ENCODE measurements around the gene TTC19. TPM values are rescaled to one million over a fixed set of nuclear protein-coding genes. Genes with fewer than 3 reads are reported as not detected.

Gene TTC19
- total RNA-seq, 1 donor from 2014 or later = 35.3 TPM

- H3K27me3 Mint-ChIP-seq (ENCODE audit: low read depth) = no peaks in the 10 kb centered on the region
- no peaks in the 10 kb centered on the region for H3K9me3 Mint-ChIP-seq
- peaks cover 24% of the 10 kb centered on the region for H3K4me1 Mint-ChIP-seq (ENCODE audit: low read depth)
- no peak overlapping the region for H3K27ac Mint-ChIP-seq
- no peak overlapping the region for H3K4me3 Mint-ChIP-seq (ENCODE audit: low read depth)
- peaks cover 80% of the 10 kb centered on the region for H3K36me3 Mint-ChIP-seq (ENCODE audit: low read depth)
- no peak for DNase-seq (ENCODE audit: low spot score)
- intact Hi-C loops (cut with micrococcal nuclease) = no loop called here
Observed at GRCh38 chr17:16023881-16024280, 24.3 kb downstream of the TTC19 start.

- no peak overlapping the region for H3K4me3 Mint-ChIP-seq (ENCODE audit: low read depth)
- H3K27me3 Mint-ChIP-seq (ENCODE audit: low read depth) = no peaks in the 10 kb centered on the region
- H3K27ac Mint-ChIP-seq = no peak overlapping the region
- H3K9me3 Mint-ChIP-seq = no peaks in the 10 kb centered on the region
- peaks cover 24% of the 10 kb centered on the region for H3K4me1 Mint-ChIP-seq (ENCODE audit: low read depth)
- DNase-seq (ENCODE audit: low spot score) = no peak
- H3K36me3 Mint-ChIP-seq (ENCODE audit: low read depth) = peaks cover 84% of the 10 kb centered on the region
- intact Hi-C loops (cut with micrococcal nuclease) = no loop called here
Observed at GRCh38 chr17:16025202-16025601, 25.6 kb downstream of the TTC19 start.

- Mint-ChIP-seq H3K4me1 (ENCODE audit: low read depth) (peaks cover 31% of the 10 kb centered on the region), H3K9me3 (no peaks in the 10 kb centered on the region), H3K4me3 (ENCODE audit: low read depth) (no peak overlapping the region), H3K27ac (peak overlapping the region; percentile 91), H3K27me3 (ENCODE audit: low read depth) (no peaks in the 10 kb centered on the region), H3K36me3 (ENCODE audit: low read depth) (peaks cover 87% of the 10 kb centered on the region)
- intact Hi-C loops (cut with micrococcal nuclease) = loop anchor here (2.0 kb wide), 1 partner anchor 70 kb away; no protein-coding TSS in a partner anchor
- no peak for DNase-seq (ENCODE audit: low spot score)
Observed at GRCh38 chr17:16026895-16027294, 27.3 kb downstream of the TTC19 start.

DNA sequence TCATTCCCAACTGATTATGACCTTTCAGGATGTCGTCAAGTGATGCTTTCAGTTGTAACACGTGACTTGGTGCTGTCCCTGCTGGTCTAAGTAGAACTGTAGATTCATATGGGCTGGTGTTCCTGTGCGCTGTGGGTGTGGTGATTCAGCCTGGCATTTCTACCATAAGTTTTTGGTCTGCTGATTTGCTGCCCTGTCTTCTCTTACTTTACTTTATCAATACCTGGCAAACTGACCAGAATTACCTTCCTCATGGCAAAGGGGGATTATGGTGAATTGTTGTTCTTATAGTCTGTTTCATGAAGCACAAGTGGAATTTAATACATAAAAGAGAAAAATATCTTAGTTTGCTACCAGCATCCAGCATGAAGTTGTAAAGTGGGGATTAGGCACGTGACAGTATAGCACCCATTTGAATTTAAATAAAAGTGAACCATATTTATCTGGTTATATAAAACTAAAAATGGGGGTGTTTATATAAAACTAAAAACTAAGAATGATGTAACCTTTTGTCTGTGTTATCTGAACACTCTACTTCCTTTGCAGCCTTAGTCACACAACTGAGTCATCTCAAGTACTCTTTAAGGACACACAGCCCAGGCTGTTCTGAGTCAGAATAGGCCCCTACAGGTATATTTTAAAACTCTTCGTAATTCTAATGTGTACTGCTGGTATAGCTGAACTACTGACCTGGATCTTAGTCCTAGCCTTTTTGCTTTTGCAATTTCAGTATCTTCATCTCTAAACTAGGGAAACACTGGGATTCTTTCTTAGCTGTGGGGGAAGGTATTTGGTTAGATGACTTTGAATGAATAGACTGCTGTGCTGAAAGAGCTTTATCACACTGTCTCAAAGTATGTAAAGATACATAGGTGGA is 28.3 kb downstream of the TTC19 start:
- Mint-ChIP-seq H3K36me3 (ENCODE audit: low read depth) (peaks cover 89% of the 10 kb centered on the region), H3K4me1 (ENCODE audit: low read depth) (peaks cover 29% of the 10 kb centered on the region), H3K9me3 (no peaks in the 10 kb centered on the region), H3K27ac (peak overlapping the region; percentile 91), H3K4me3 (ENCODE audit: low read depth) (peak overlapping the region; percentile 60), H3K27me3 (ENCODE audit: low read depth) (no peaks in the 10 kb centered on the region)
- peak; percentile 15 for DNase-seq (ENCODE audit: low spot score)
- intact Hi-C loops (cut with micrococcal nuclease) = loop anchor here (1.0 to 2.0 kb wide), 3 partner anchors 21 to 189 kb away; partner anchors contain the start of gene PIGL

GRCh38 chr17:16033729-16034349 is 34.2 kb downstream of the TTC19 start:
- Mint-ChIP-seq H3K27me3 (ENCODE audit: low read depth) (no peaks in the 10 kb centered on the region), H3K4me3 (ENCODE audit: low read depth) (no peak overlapping the region), H3K36me3 (ENCODE audit: low read depth) (peaks cover 91% of the 10 kb centered on the region), H3K4me1 (ENCODE audit: low read depth) (peaks cover 31% of the 10 kb centered on the region), H3K9me3 (no peaks in the 10 kb centered on the region), H3K27ac (no peak overlapping the region)
- no peak for DNase-seq (ENCODE audit: low spot score)
- intact Hi-C loops (cut with micrococcal nuclease) = no loop called here

DNA sequence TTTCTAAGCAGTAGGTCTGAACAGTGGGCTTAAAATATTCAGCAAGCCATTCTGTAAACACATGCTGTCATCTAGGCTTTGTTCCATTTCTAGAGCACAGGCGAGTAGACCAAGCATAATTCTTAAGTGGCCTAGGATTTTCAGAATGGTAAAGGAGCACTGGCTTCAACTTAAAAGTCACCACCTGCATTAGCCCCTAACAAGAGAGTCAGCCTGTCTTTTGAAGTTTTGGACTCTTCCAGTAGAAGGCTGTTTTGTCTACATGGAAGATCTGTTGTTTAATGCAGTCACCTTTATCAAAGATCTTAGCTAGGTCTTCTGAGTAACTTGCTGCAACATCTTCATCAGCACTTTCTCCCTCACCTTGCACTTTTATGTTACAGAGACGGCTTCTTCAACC is 36.6 kb downstream of the TTC19 start:
- intact Hi-C loops (cut with micrococcal nuclease) = no loop called here
- Mint-ChIP-seq H3K9me3 (no peaks in the 10 kb centered on the region), H3K27ac (no peak overlapping the region), H3K27me3 (ENCODE audit: low read depth) (no peaks in the 10 kb centered on the region), H3K4me3 (ENCODE audit: low read depth) (no peak overlapping the region), H3K36me3 (ENCODE audit: low read depth) (peaks cover 87% of the 10 kb centered on the region), H3K4me1 (ENCODE audit: low read depth) (peaks cover 24% of the 10 kb centered on the region)
- DNase-seq (ENCODE audit: low spot score) = no peak

DNA sequence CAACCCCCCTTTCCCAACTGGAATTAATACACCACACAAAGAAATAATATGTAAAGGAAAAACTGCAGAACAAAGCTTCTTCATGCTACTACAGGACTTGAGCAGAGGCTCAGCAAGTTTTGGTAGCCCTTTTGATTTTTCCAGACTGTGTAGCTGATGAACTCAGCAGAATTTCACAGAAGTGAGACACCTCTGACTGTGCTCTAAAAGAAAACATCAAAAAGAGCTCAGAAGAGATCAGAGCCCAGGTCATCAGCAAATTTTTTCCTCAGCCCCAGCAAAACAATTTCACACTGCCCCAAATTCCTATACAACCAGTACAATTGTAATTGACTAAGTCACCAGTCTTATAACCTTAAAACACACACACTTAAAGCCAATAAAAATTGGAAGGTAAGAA is 38.0 kb downstream of the TTC19 start:
- no peak overlapping the region for H3K4me3 Mint-ChIP-seq (ENCODE audit: low read depth)
- peak overlapping the region; percentile 72 for H3K27ac Mint-ChIP-seq

DNA sequence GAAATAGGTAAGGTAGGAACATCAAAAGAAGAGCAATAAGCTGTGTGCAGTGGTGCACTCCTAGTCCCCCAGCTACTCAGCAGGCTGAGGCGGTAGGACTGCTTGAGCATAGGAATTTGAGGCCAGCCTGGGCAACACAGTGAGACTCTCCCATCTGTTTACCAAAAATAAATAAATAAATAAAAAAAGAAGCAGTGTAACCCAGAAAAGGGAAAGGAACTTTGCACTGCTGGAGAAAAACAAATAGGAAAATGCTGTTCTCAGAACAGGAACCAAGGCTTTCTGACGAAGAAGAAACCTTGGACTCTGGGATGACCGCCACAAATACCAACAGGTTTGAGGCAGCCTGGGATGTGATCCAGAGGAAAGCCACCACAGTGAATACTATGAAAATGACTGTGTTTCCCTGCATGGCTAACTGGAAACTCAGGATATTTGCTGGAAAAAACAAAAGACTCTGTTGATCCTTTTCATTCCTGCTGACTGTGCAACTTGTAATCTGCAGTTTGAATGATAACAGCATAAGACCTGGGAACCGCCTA is 41.2 kb downstream of the TTC19 start:
- no peaks in the 10 kb centered on the region for H3K9me3 Mint-ChIP-seq
- H3K36me3 Mint-ChIP-seq (ENCODE audit: low read depth) = peaks cover 77% of the 10 kb centered on the region
- no peak overlapping the region for H3K27ac Mint-ChIP-seq
- intact Hi-C loops (cut with micrococcal nuclease) = no loop called here
- no peak overlapping the region for H3K4me3 Mint-ChIP-seq (ENCODE audit: low read depth)
- no peak for DNase-seq (ENCODE audit: low spot score)
- H3K27me3 Mint-ChIP-seq (ENCODE audit: low read depth) = no peaks in the 10 kb centered on the region
- peaks cover 23% of the 10 kb centered on the region for H3K4me1 Mint-ChIP-seq (ENCODE audit: low read depth)

More for the DNA sequence above, 38.0 kb downstream of the TTC19 start:
- Mint-ChIP-seq H3K36me3 (ENCODE audit: low read depth) (peaks cover 84% of the 10 kb centered on the region), H3K4me1 (ENCODE audit: low read depth) (peaks cover 24% of the 10 kb centered on the region), H3K27me3 (ENCODE audit: low read depth) (no peaks in the 10 kb centered on the region), H3K9me3 (no peaks in the 10 kb centered on the region)
- no peak for DNase-seq (ENCODE audit: low spot score)
- intact Hi-C loops (cut with micrococcal nuclease) = no loop called here

GRCh38 chr17:16044487-16044886 is 44.9 kb downstream of the TTC19 start:
- peaks cover 16% of the 10 kb centered on the region for H3K4me1 Mint-ChIP-seq (ENCODE audit: low read depth)
- no peaks in the 10 kb centered on the region for H3K9me3 Mint-ChIP-seq
- H3K27ac Mint-ChIP-seq = no peak overlapping the region
- DNase-seq (ENCODE audit: low spot score) = no peak
- H3K27me3 Mint-ChIP-seq (ENCODE audit: low read depth) = no peaks in the 10 kb centered on the region
- no peak overlapping the region for H3K4me3 Mint-ChIP-seq (ENCODE audit: low read depth)
- intact Hi-C loops (cut with micrococcal nuclease) = no loop called here
- peaks cover 62% of the 10 kb centered on the region for H3K36me3 Mint-ChIP-seq (ENCODE audit: low read depth)

DNA sequence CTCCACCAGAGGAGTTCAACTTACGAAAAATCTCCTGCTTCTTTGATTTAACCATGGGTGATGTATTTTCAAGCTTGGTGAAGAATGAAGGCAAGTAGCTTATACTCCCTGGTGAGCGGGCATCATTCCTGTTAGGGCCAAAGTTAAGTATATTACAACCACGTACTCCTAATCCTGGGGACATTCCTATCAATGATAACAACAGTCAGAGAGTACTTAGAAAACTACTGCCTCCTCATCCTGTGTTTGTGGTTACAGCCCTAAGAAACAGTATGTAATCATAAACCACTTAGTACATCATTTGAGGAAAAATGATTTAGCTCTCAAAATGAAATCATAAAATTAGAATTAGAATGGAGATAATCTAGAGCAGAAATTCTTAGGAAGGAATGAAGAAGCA is 47.3 kb downstream of the TTC19 start:
- Mint-ChIP-seq H3K27ac (no peak overlapping the region), H3K4me1 (ENCODE audit: low read depth) (peaks cover 18% of the 10 kb centered on the region), H3K4me3 (ENCODE audit: low read depth) (no peak overlapping the region), H3K9me3 (peaks cover 4% of the 10 kb centered on the region), H3K36me3 (ENCODE audit: low read depth) (peaks cover 54% of the 10 kb centered on the region), H3K27me3 (ENCODE audit: low read depth) (no peaks in the 10 kb centered on the region)
- no peak for DNase-seq (ENCODE audit: low spot score)
- intact Hi-C loops (cut with micrococcal nuclease) = no loop called here

- Mint-ChIP-seq H3K27ac (no peak overlapping the region), H3K27me3 (ENCODE audit: low read depth) (no peaks in the 10 kb centered on the region), H3K36me3 (ENCODE audit: low read depth) (peaks cover 56% of the 10 kb centered on the region), H3K9me3 (peaks cover 4% of the 10 kb centered on the region), H3K4me1 (ENCODE audit: low read depth) (peaks cover 22% of the 10 kb centered on the region), H3K4me3 (ENCODE audit: low read depth) (no peak overlapping the region)
- intact Hi-C loops (cut with micrococcal nuclease) = no loop called here
- DNase-seq (ENCODE audit: low spot score) = no peak
Observed at GRCh38 chr17:16048811-16049449, 49.3 kb downstream of the TTC19 start.

GRCh38 chr17:16050844-16051243 is 51.2 kb downstream of the TTC19 start:
- H3K27me3 Mint-ChIP-seq (ENCODE audit: low read depth) = no peaks in the 10 kb centered on the region
- peaks cover 22% of the 10 kb centered on the region for H3K4me1 Mint-ChIP-seq (ENCODE audit: low read depth)
- H3K27ac Mint-ChIP-seq = no peak overlapping the region
- H3K36me3 Mint-ChIP-seq (ENCODE audit: low read depth) = peaks cover 64% of the 10 kb centered on the region
- peaks cover 4% of the 10 kb centered on the region for H3K9me3 Mint-ChIP-seq
- intact Hi-C loops (cut with micrococcal nuclease) = no loop called here
- no peak overlapping the region for H3K4me3 Mint-ChIP-seq (ENCODE audit: low read depth)
- no peak for DNase-seq (ENCODE audit: low spot score)

All from activated T-helper 2 cell treated with anti-CD3 and anti-CD28 coated beads, Interferon-gamma antibody, Interleukin-2, Interleukin-4, amounts not matched to agents 10 μg/mL and 5 μg/mL and 100 μg/mL, durations not matched to agents 14 hours and 24 hours and 36 hours (primary cell).